Measurements from ENCODE around the gene ZBTB17. TPM values are rescaled to one million over a fixed set of nuclear protein-coding genes. Genes with fewer than 3 reads are reported as not detected.
"Not testable (repeated sequence)": the region's sequence is repeated elsewhere in the genome, so short reads cannot be mapped to it uniquely, and the experiment has no call there.

The ZBTB17 gene
- total and polyA plus RNA-seq, 11 donors = 14.5 to 29.2 (median 22.1) TPM

GRCh38 chr1:16006010-16006409 is 30.1 kb upstream of the ZBTB17 start:
- Histone ChIP-seq H3K4me1 (peaks cover 0 to 5% (median 0%) of the 10 kb centered on the region in 12 donors), H3K27me3 (no peaks in the 10 kb centered on the region), H3K36me3 (no peaks in the 10 kb centered on the region), H3K9me3 (no peaks in the 10 kb centered on the region), H3K27ac (no peak overlapping the region), H3K4me3 (no peak overlapping the region)
- no peak for ATAC-seq
- TF ChIP-seq POLR2A (IDR thresholded peaks at IDR 0.05) (no peak), CTCF (IDR thresholded peaks at IDR 0.05) (no peak)
- intact Hi-C loops (cut with DNase I) = loop anchor here in 2 of 10 donors (1.0 to 5.0 kb wide), 2 partner anchors 49 to 51 kb away; no protein-coding TSS in a partner anchor
- no peak for DNase-seq
- 85 to 100% (median 94%) methylated on average over 1 to 11 of the region's 11 CpGs for WGBS, 4 donors

- intact Hi-C loops (cut with DNase I) = loop anchor here in 1 of 10 donors (5.0 kb wide), 1 partner anchor 52 kb away; no protein-coding TSS in a partner anchor
- no peaks in the 10 kb centered on the region for H3K9me3 ChIP-seq
- WGBS, 4 donors = 83 to 90% (median 85%) methylated on average over 4 to 5 of the region's 5 CpGs
Observed at GRCh38 chr1:16005597-16005996, 29.7 kb upstream of the ZBTB17 start.

GRCh38 chr1:16001274-16001673 is 25.4 kb upstream of the ZBTB17 start:
- WGBS, 4 donors = 77 to 99% (median 90%) methylated on average over 10 of the region's 10 CpGs

More at GRCh38 chr1:16005597-16005996, 29.7 kb upstream of the ZBTB17 start:
- no peak overlapping the region for H3K4me3 ChIP-seq
- no peak for DNase-seq
- no peaks in the 10 kb centered on the region for H3K36me3 ChIP-seq
- TF ChIP-seq CTCF (IDR thresholded peaks at IDR 0.05) (no peak), POLR2A (IDR thresholded peaks at IDR 0.05) (no peak)
- peaks cover 0 to 5% (median 0%) of the 10 kb centered on the region in 12 donors for H3K4me1 ChIP-seq
- no peak for ATAC-seq
- no peaks in the 10 kb centered on the region for H3K27me3 ChIP-seq
- H3K27ac ChIP-seq = no peak overlapping the region

GRCh38 chr1:15998929-15999328 is 23.0 kb upstream of the ZBTB17 start:
- 88 to 95% (median 94%) methylated on average over 11 of the region's 11 CpGs for WGBS, 4 donors
- ATAC-seq (no peak), DNase-seq (no peak)
- H3K4me1 ChIP-seq = peaks cover 0 to under 1% (median 0%) of the 10 kb centered on the region in 12 donors
- no peaks in the 10 kb centered on the region for H3K36me3 ChIP-seq
- no peak overlapping the region for H3K27ac ChIP-seq
- H3K9me3 ChIP-seq = no peaks in the 10 kb centered on the region
- no peak overlapping the region for H3K4me3 ChIP-seq
- TF ChIP-seq POLR2A (IDR thresholded peaks at IDR 0.05) (no peak), CTCF (IDR thresholded peaks at IDR 0.05) (no peak)
- intact Hi-C loops (cut with DNase I) = loop anchor here in 1 of 10 donors (5.0 kb wide), 1 partner anchor 207 kb away; no protein-coding TSS in a partner anchor
- H3K27me3 ChIP-seq = no peaks in the 10 kb centered on the region

More at GRCh38 chr1:16001274-16001673, 25.4 kb upstream of the ZBTB17 start:
- H3K9me3 ChIP-seq; H3K27me3 ChIP-seq; H3K4me3 ChIP-seq; H3K27ac ChIP-seq; H3K4me1 ChIP-seq; intact Hi-C loops (cut with DNase I); ATAC-seq; DNase-seq; H3K36me3 ChIP-seq: not testable (repeated sequence)

Data from heart left ventricle (tissue), 16 donors.